IPS-18a (cell line): ENCODE data around the gene PSMD1.
A peak's percentile ranks its signal among the peaks of the same experiment; 100 is the strongest.
"Not testable (repeated sequence)": the region's sequence is repeated elsewhere in the genome, so short reads cannot be mapped to it uniquely, and the experiment has no call there.

ENCODE experiments used
- H3K27ac ChIP-seq: one replicate; pipeline ENCODE4 v1.5.1; 2013; ENCODE audit warnings: low read length
- H3K27me3 ChIP-seq: one replicate; pipeline ENCODE4 v1.6.1; 2013; ENCODE audit warnings: mild to moderate bottlenecking, low read length; ENCODE audit not compliant: control insufficient read depth, insufficient read depth
- H3K36me3 ChIP-seq: one replicate; pipeline ENCODE4 v1.6.1; 2013; ENCODE audit warnings: low read depth, low read length; ENCODE audit not compliant: control insufficient read depth
- H3K4me1 ChIP-seq: one replicate; pipeline ENCODE4 v1.6.1; 2013; ENCODE audit warnings: low read depth, low read length; ENCODE audit not compliant: control insufficient read depth
- H3K4me3 ChIP-seq: one replicate; pipeline ENCODE4 v1.5.1; 2013; ENCODE audit warnings: low read length
- H3K9ac ChIP-seq: one replicate; pipeline ENCODE4 v1.6.1; 2013; ENCODE audit warnings: mild to moderate bottlenecking, low read length, moderate library complexity
- H3K9me3 ChIP-seq: one replicate; pipeline ENCODE4 v1.6.1; 2013; ENCODE audit warnings: low read depth, low read length; ENCODE audit not compliant: control insufficient read depth

The PSMD1 gene

GRCh38 chr2:231193216-231193615, 136.5 kb downstream of the PSMD1 start:
- Histone ChIP-seq H3K36me3 (no peaks in the 10 kb centered on the region), H3K9ac (no peak overlapping the region), H3K4me1 (no peaks in the 10 kb centered on the region), H3K9me3 (no peaks in the 10 kb centered on the region), H3K27ac (no peak overlapping the region), H3K27me3 (no peaks in the 10 kb centered on the region), H3K4me3 (no peak overlapping the region)

- Histone ChIP-seq H3K27me3 (no peaks in the 10 kb centered on the region), H3K27ac (no peak overlapping the region), H3K4me1 (peaks cover 5% of the 10 kb centered on the region), H3K4me3 (no peak overlapping the region), H3K9ac (no peak overlapping the region), H3K36me3 (no peaks in the 10 kb centered on the region), H3K9me3 (no peaks in the 10 kb centered on the region)
These were observed 139.9 kb downstream of the PSMD1 start for GRCh38 chr2:231196592-231196991.

DNA sequence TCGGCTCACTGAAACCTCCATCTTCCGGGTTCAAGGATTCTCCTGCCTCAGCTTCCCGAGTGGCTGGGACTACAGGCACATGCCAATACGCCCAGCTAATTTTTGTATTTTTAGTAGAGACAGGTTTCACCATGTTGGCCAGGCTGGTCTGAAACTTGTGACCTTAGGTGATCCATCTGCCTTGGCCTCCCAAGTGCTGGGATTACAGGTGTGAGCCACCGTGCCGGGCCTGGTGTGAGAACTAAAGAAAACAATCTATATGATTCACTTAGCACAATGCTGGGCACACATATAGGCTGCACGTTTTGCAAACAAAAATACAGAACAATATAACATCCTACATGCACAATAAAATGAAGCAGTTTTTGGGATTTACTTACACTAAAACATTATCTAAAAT, 140.5 kb downstream of the PSMD1 start:
- H3K4me3 ChIP-seq, H3K4me1 ChIP-seq: not testable (repeated sequence)

DNA sequence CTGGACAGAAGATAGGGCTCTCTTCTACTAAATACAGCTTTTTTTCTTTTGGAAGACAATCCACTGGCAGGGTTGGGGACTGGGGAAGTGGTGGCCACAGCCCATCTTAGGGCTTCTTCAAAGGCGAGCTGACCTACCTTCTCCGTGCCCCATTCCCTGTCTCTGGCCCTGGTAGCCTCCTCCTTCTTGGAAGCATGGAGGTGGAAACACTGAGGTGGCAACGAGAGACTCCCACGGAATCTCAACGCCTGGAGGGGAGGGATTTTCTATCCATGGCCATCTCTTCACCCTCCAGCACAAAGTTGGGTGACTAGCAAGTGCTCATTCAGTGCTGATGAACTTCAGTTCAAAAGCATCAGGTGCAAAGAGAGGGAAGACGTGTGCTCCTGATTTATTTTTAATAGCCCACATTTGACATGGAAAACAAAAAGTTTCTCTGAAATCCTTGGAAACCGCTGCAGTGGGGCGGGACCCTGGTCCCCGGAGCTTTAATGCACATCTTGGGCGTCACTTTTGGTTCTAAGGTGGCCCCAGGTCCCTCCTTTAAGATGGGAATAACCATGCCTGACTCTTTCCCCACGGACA, 141.1 kb downstream of the PSMD1 start:
- Histone ChIP-seq H3K9ac (peak overlapping the region; percentile 57), H3K27ac (peak overlapping the region; percentile 17), H3K36me3 (peaks cover 5% of the 10 kb centered on the region), H3K9me3 (no peaks in the 10 kb centered on the region), H3K4me1 (peaks cover 5% of the 10 kb centered on the region), H3K27me3 (no peaks in the 10 kb centered on the region), H3K4me3 (peak overlapping the region; percentile 94)

More for the DNA sequence above, 140.5 kb downstream of the PSMD1 start:
- not testable (repeated sequence) for H3K27ac ChIP-seq, H3K27me3 ChIP-seq, H3K36me3 ChIP-seq, H3K9me3 ChIP-seq, H3K9ac ChIP-seq

GRCh38 chr2:231198291-231199173, 141.9 kb downstream of the PSMD1 start, which contains the start of gene ARMC9:
Gene ARMC9 (plus strand): TSS chr2:231198631. CDS start chr2:231206239, 7,608 bp downstream.
- Histone ChIP-seq H3K36me3 (peaks cover 6% of the 10 kb centered on the region), H3K4me3 (peak within 1 kb of the TSS; percentile 94), H3K9ac (peak within 1 kb of the TSS; percentile 85), H3K4me1 (peaks cover 5% of the 10 kb centered on the region), H3K9me3 (no peaks in the 10 kb centered on the region), H3K27ac (peak within 1 kb of the TSS; percentile 45), H3K27me3 (no peaks in the 10 kb centered on the region)

DNA sequence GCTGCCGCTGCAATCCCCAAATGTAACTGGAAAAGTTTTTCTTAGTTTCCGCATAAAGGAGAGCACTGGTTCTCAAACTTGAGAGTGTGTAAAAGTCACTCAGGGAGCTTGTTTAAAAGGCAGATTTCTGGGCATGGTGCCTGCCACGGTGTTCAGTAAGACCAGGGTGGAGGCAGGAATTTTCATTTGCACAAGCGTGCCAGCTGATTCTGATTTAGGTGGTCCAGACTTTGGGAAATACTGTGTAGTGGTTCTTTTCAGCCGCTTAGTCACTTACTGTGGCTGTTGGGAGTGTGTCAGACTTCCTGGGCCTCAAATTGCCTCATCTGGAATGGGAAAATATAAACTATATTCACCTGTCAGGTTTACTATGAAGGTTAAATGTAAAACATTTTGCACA, 142.6 kb downstream of the PSMD1 start:
- peak overlapping the region; percentile 94 for H3K4me3 ChIP-seq
- H3K9me3 ChIP-seq: no peaks in the 10 kb centered on the region
- peaks cover 6% of the 10 kb centered on the region for H3K36me3 ChIP-seq
- peaks cover 5% of the 10 kb centered on the region for H3K4me1 ChIP-seq
- H3K27ac ChIP-seq: peak overlapping the region; percentile 45
- no peaks in the 10 kb centered on the region for H3K27me3 ChIP-seq
- peak overlapping the region; percentile 85 for H3K9ac ChIP-seq

DNA sequence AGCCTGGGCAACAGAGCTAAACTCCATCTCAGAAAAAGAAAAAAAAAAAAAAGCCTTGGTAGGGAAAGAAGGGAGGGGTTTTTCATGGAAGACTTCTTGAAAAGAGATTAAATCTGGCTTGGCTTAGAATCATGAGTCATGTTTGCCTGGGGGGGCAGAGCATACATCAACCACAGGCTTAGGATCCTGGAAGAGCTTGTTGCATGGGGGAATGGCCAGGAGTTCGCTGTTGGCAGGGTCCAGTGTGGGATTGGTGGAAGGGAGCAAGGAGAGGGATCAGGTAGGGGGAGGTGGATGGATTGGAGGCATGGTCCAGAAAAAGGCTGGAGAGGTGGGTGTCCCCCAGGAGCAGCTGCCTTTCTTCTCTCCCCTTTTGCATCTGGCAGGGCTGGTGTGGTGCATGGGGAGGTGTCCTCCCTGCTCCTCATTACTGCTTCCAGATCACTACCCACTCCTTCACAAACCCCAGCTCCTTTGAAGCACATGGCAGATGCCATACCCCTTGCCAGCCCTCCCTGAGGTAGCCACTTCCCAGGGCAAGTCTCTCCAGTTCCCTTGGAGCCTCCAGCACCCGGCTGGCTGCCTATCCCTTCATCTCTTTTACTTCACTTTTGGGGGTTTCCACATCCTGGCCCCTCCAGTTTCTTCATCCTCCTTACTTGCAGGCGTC, 144.3 kb downstream of the PSMD1 start:
- H3K4me1 ChIP-seq: peaks cover 5% of the 10 kb centered on the region
- no peaks in the 10 kb centered on the region for H3K9me3 ChIP-seq
- H3K4me3 ChIP-seq: no peak overlapping the region
- peaks cover 6% of the 10 kb centered on the region for H3K36me3 ChIP-seq
- H3K9ac ChIP-seq: no peak overlapping the region
- no peak overlapping the region for H3K27ac ChIP-seq
- H3K27me3 ChIP-seq: no peaks in the 10 kb centered on the region

- peaks cover 5% of the 10 kb centered on the region for H3K4me1 ChIP-seq
- no peaks in the 10 kb centered on the region for H3K9me3 ChIP-seq
- no peak overlapping the region for H3K9ac ChIP-seq
- no peak overlapping the region for H3K27ac ChIP-seq
- H3K4me3 ChIP-seq: no peak overlapping the region
- H3K36me3 ChIP-seq: peaks cover 6% of the 10 kb centered on the region
- no peaks in the 10 kb centered on the region for H3K27me3 ChIP-seq
These were observed 144.8 kb downstream of the PSMD1 start for GRCh38 chr2:231201475-231201814.

DNA sequence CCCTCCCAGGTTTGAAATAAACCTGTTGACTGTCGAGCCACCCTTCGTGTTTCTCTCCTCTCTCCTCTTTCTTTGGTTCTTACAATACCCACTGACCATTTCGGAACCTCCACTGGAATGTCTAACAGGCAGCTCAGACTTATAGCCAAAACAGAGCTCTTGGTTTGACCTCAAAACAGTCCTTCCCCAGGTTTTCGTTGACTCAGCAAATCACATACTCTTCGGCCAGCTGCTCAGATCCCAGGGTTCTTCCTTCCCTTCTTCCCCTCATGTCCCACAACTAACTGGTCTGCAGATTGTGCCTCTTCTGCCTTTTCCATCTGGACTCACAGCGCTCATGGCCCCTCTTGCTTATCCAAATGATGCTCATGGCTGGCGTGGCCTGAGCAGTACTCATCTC, 146.4 kb downstream of the PSMD1 start:
- H3K4me1 ChIP-seq: peaks cover 5% of the 10 kb centered on the region
- H3K36me3 ChIP-seq: peaks cover 6% of the 10 kb centered on the region
- no peaks in the 10 kb centered on the region for H3K9me3 ChIP-seq
- H3K4me3 ChIP-seq: no peak overlapping the region
- no peak overlapping the region for H3K9ac ChIP-seq
- H3K27ac ChIP-seq: no peak overlapping the region
- H3K27me3 ChIP-seq: no peaks in the 10 kb centered on the region

DNA sequence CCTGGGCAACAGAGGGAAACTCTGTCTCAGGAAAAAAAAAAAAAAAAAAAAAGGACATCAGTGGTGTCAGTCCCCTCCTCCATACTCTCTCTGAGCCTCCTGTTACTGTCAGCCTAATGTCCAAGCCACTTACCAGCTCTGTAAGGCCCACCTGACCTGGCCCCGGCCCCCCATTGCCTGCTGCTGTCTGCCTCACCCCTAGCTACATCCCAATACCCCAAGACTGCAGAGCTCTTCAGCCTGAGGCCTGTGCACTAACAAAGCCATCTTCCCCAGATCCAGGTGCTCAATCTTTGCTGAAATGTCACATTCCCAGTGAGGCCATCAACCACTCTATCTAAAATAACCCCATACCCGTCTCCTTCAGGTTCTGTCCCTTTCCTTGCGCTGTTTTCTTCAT, 147.5 kb downstream of the PSMD1 start:
- Histone ChIP-seq H3K9ac (no peak overlapping the region), H3K36me3 (peaks cover 13% of the 10 kb centered on the region), H3K4me1 (peaks cover 3% of the 10 kb centered on the region), H3K27me3 (no peaks in the 10 kb centered on the region), H3K27ac (no peak overlapping the region), H3K4me3 (no peak overlapping the region), H3K9me3 (no peaks in the 10 kb centered on the region)

DNA sequence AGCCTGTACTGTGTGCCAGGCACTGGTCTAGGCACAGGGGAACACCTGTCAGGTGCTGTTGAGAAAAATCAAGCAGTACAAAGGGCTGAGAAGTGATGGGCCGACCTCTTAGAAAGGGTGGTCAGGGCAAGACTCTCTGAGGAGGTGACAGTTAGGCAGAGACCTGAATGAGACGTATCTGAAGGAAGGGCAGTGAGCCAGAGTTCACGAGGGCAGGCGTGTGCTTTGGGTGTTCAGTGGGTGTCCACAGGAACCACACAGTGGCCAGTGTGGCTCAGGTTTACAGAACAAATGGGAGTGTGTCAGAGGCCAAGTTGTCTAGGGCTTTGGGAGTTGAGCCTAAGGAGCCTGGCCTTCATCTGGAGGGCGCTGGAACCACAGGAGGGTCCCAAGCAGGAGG, 147.9 kb downstream of the PSMD1 start:
- no peaks in the 10 kb centered on the region for H3K4me1 ChIP-seq
- no peaks in the 10 kb centered on the region for H3K9me3 ChIP-seq

More for the DNA sequence above, 147.9 kb downstream of the PSMD1 start:
- peaks cover 13% of the 10 kb centered on the region for H3K36me3 ChIP-seq
- H3K9ac ChIP-seq: no peak overlapping the region
- no peak overlapping the region for H3K4me3 ChIP-seq
- H3K27ac ChIP-seq: no peak overlapping the region
- no peaks in the 10 kb centered on the region for H3K27me3 ChIP-seq
